ENCODE data around the gene ERFL. TPM values are rescaled to one million over a fixed set of nuclear protein-coding genes. Genes with fewer than 3 reads are reported as not detected.

ERFL gene
- total RNA-seq, 2 donors from 2014 or later, result not detected

GRCh38 chr19:41925208-41926003 lies 2.8 kb downstream of the ERFL start:
- DNase-seq (no peak), ATAC-seq (no peak)
- intact Hi-C loops (cut with DNase I), result loop anchor here (5.0 kb wide), 1 partner anchor 33 kb away; no protein-coding TSS in a partner anchor
- 40 to 54% methylated on average over 7 of the region's 7 CpGs for WGBS, 2 donors
- no peaks in the 10 kb centered on the region for H3K9me3 ChIP-seq
- peaks cover 0 to 11% of the 10 kb centered on the region in 2 donors for H3K27me3 ChIP-seq
- peaks cover 21% of the 10 kb centered on the region for H3K4me1 ChIP-seq
- H3K4me3 ChIP-seq, result no peak overlapping the region
- no peaks in the 10 kb centered on the region for H3K36me3 ChIP-seq (replicated peaks in 1 of 2; ENCODE audit: insufficient read depth in 1 of 2, low read depth in 2 of 2)
- TF ChIP-seq POLR2A (IDR thresholded peaks at IDR 0.05), result no peak
- TF ChIP-seq, protein P1, sequence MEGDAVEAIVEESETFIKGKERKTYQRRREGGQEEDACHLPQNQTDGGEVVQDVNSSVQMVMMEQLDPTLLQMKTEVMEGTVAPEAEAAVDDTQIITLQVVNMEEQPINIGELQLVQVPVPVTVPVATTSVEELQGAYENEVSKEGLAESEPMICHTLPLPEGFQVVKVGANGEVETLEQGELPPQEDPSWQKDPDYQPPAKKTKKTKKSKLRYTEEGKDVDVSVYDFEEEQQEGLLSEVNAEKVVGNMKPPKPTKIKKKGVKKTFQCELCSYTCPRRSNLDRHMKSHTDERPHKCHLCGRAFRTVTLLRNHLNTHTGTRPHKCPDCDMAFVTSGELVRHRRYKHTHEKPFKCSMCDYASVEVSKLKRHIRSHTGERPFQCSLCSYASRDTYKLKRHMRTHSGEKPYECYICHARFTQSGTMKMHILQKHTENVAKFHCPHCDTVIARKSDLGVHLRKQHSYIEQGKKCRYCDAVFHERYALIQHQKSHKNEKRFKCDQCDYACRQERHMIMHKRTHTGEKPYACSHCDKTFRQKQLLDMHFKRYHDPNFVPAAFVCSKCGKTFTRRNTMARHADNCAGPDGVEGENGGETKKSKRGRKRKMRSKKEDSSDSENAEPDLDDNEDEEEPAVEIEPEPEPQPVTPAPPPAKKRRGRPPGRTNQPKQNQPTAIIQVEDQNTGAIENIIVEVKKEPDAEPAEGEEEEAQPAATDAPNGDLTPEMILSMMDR (IDR thresholded peaks at IDR 0.05), result no peak
- no peak overlapping the region for H3K27ac ChIP-seq

GRCh38 chr19:41924151-41925145 lies 3.8 kb downstream of the ERFL start:
- intact Hi-C loops (cut with DNase I), result loop anchor here (5.0 kb wide), 1 partner anchor 32 kb away; no protein-coding TSS in a partner anchor
- H3K9me3 ChIP-seq, result no peaks in the 10 kb centered on the region
- peaks cover 0 to 11% of the 10 kb centered on the region in 2 donors for H3K27me3 ChIP-seq
- TF ChIP-seq POLR2A (IDR thresholded peaks at IDR 0.05), result no peak
- TF ChIP-seq, protein P1 (IDR thresholded peaks at IDR 0.05), result no peak
- DNase-seq (no peak), ATAC-seq (no peak)
- no peaks in the 10 kb centered on the region for H3K36me3 ChIP-seq (replicated peaks in 1 of 2; ENCODE audit: insufficient read depth in 1 of 2, low read depth in 2 of 2)
- H3K4me3 ChIP-seq, result no peak overlapping the region
- 51 to 52% methylated on average over 13 of the region's 13 CpGs for WGBS, 2 donors
- peaks cover 20% of the 10 kb centered on the region for H3K4me1 ChIP-seq
- no peak overlapping the region for H3K27ac ChIP-seq

DNA sequence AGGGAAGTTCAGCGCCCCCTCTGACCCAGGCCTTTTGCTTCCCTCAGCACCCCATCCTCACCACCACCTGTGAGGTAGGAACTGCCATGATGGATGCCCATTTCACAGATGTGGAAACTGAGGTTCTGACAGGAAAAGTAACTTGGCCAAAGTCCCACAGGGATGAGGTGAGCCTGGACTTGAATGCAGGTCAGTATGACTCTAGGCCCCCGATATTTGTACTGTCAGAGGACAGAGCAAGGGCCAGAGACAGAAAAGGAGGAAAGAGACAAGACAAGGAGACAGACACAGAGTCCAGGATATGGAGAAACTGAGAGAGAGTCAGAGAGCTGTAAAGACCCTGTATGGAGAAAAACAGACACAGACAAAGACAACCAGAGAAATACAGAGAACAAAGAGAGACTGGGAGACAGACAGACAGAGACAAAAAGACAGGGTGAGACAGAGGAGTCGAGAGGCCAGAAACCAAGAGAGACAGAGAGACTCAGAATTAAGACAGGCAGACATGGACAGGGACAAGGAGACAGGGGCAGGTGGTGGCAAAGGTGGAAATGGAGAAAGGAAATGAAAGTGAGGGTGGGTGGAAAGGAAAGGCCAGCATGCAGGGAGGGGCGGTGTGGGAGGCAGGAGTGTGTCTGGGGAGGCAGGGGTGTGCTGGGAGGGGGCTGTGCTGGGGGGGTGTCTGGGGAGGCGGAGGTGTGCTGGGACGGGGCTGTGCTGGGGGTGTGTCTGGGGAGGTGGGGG lies 5.0 kb downstream of the ERFL start:
- no peak overlapping the region for H3K4me3 ChIP-seq
- H3K4me1 ChIP-seq, result peaks cover 8% of the 10 kb centered on the region
- DNase-seq (no peak), ATAC-seq (no peak)
- no peaks in the 10 kb centered on the region for H3K36me3 ChIP-seq (replicated peaks in 1 of 2; ENCODE audit: insufficient read depth in 1 of 2, low read depth in 2 of 2)
- no peak overlapping the region for H3K27ac ChIP-seq
- intact Hi-C loops (cut with DNase I), result no loop called here
- TF ChIP-seq POLR2A (IDR thresholded peaks at IDR 0.05), result no peak
- TF ChIP-seq, protein P1 (IDR thresholded peaks at IDR 0.05), result no peak
- WGBS, 2 donors, result 37 to 42% methylated on average over 3 to 4 of the region's 6 CpGs
- peaks cover 0 to 11% of the 10 kb centered on the region in 2 donors for H3K27me3 ChIP-seq
- H3K9me3 ChIP-seq, result no peaks in the 10 kb centered on the region

GRCh38 chr19:41922585-41922984 lies 5.7 kb downstream of the ERFL start:
- Histone ChIP-seq H3K27ac (no peak overlapping the region), H3K27me3 (peaks cover 0 to 11% of the 10 kb centered on the region in 2 donors), H3K4me1 (peaks cover 2% of the 10 kb centered on the region), H3K4me3 (no peak overlapping the region), H3K36me3 (replicated peaks in 1 of 2; ENCODE audit: insufficient read depth in 1 of 2, low read depth in 2 of 2) (no peaks in the 10 kb centered on the region), H3K9me3 (no peaks in the 10 kb centered on the region)
- ATAC-seq (no peak), DNase-seq (no peak)
- intact Hi-C loops (cut with DNase I), result no loop called here
- TF ChIP-seq POLR2A (IDR thresholded peaks at IDR 0.05), result no peak
- TF ChIP-seq, protein P1 (IDR thresholded peaks at IDR 0.05), result no peak
- 31 to 32% methylated on average over 17 to 18 of the region's 18 CpGs for WGBS, 2 donors
